GM12891 (cell line): ENCODE results near the gene HOMER3.

ENCODE experiments used
- PAX5 ChIP-seq: IDR thresholded peaks from 2 replicates; pipeline ENCODE4 v1.6.1; 2011; ENCODE audit warnings: low read length, moderate library complexity, mild to moderate bottlenecking; ENCODE audit not compliant: insufficient read depth, severe bottlenecking
- POLR2A ChIP-seq: IDR thresholded peaks from 2 replicates; pipeline ENCODE4 v1.6.1; 2011; ENCODE audit warnings: low read depth, low read length, control low read depth
- POLR2AphosphoS5 ChIP-seq: IDR thresholded peaks from 2 replicates; pipeline ENCODE4 v1.6.1; 2011; ENCODE audit warnings: low read depth, low read length, control low read depth
- TAF1 ChIP-seq: IDR thresholded peaks from 2 replicates; pipeline ENCODE4 v1.6.1; 2011; ENCODE audit warnings: low read depth, low read length, control low read depth

DNA sequence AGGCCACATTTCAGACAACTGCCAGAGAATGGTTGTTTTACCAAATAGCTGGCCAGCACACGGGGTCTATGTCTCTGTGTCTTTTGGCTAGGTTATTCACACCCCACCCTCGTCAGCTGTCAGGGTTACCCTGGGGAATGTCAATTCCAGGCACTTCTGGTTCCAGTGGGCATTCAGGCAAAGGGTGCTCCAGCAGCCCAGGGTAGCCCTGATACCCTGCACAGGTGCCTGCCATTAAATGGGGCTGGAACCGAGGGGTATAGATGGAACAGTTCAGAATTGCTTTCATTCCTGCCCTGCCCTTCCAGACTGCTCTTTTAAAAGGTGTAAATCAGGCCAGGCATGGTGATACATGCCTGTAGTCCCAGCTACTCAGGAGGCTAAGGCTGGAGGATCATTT is 43.2 kb upstream of the HOMER3 start:
- TF ChIP-seq POLR2A (no peak), POLR2AphosphoS5 (no peak), TAF1 (no peak), PAX5 (no peak)
